Activated T-cell treated with anti-CD3 and anti-CD28 coated beads for 4 hours (primary cell): ENCODE measurements around the gene DUSP1.

Experiments used
- DNase-seq: peaks from one replicate; pipeline ENCODE4 v3.0.0-alpha.2; 2020

The DUSP1 gene

DNA sequence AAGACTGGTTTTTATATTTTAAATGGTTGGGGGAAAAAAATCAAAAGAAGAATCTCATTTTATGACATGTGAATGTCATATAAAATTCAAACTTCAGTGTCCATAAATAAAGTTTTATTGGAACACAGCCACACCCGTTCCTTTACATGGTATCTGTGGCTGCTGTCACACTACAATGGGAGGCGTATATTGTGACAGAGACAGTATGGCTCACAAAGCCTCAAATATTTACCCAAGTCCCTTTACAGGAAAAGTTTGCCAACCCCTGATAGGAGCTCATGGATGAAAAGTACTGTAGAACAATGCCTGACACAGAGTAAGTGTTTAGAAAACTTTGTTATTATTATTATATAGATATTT lies 5.2 kb upstream of the DUSP1 start:
- no peak for DNase-seq

DNA sequence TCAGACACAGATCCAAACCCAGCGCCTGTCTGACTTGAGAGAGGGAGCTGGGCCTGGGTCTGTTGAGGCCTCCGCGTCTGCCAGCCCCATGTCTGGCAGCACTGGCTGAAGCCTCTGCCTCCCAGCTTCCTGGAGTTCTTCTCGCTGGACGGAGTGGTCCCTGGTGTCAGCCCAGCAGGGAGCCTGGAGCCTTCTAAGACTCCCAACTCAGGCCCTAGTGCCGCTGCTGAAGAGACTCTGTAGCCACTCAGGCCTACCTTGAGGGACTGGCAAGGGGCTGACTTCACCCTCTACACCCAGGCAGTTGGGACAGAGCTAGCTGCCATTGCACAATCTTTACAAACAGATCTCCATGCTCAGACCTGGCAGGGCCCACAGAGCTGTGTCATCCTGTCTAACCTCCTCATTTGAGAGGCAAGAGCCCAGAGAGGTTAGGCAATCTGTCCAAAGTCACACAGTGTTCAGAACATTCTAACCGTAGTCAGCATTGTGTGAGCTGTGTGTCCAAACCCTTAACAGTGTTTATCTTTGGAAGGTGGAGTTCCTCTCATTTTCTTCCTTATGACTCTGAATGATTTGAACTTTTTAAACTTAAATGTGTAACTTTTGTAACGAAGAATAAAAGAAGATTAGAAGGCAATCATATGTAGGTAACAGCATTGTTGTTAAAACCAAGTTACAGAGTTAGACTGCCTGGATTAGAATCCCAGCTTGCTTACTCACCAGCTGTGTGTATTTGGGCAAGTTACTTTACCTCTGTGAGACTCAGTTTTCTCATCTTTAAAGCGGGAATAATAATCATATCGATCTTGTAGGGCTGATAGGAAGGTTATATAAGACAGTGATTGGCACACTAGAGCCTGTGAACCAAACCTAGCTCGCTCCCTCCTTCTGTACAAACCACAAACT lies 4.6 kb upstream of the DUSP1 start:
- no peak for DNase-seq

DNA sequence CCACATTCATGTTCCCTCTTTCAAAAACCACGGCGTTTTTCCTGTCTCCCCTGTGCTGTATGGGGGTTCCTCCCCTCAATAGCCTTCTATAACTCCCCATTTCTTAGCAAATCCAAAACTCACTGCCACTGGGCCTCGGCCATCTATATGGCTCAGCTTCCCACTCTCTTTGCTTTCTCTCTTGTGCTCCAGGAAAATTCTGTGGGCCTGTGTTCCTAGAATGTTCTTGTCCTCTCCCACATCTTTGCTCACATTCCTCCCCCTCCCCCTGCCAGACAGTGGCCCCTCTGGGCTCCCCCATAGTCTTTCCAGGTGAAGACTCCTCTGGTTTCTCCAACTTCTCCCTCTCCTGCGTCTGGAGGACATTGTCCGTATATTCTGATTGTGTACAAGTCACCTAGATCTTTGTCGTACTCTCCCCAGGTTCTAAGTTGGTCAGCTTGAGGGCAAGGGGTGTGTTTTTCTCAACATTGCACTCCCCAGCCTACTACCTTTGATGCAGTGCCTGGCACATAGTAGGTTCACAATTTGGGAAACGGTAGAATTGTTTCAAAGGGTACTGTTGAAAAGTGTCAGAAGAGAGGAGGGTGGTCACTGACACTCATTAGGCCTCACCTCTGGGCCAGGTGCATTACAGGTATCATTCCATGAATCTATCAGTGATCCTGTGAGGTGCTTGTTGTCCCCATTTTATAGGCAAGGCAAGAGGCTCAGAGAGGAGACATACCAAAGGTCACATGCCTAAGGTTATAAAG lies 3.7 kb upstream of the DUSP1 start:
- no peak for DNase-seq

- no peak for DNase-seq
These were observed 2.8 kb upstream of the DUSP1 start for GRCh38 chr5:172773481-172774469.

DNA sequence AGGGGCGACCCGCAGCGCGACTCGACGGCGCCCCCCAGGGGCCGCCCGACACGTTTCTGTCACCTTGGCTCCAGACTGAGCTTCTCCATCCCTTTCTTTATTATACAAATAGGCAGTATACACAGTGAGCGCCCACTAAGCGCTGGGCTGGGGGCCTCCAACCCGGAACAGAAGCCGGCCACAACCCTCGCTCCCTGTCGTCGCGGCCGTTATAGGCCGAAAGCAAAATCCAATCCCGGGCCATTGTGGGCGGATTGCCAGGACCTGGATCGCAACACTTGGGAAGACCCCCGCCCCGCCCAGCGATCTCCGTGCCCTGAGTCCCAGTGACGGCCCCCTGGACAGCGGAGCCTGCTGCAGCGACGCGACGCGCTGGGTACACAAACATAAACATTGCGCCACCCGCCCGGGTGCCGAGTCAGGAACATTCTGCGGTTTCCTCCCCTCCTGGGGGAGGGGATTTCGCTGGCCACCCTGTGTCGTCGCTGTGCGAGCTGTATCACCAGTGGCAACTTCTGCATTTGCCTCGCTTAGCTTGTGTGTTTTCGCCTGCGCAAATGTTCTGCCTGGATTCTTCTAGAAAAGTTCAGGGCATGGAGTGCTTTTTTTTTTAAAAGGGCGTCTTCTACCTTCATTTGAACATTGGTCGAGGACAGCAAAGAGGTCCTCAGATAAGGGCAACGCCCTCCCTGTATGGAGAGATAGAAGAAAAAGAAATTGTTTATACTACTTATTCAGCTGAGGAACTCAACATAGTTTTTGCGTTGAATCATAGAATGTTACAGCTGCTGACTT lies 1.3 kb upstream of the DUSP1 start:
- peak; percentile 68 for DNase-seq

- no peak for DNase-seq
These were observed 580 bp upstream of the DUSP1 start for GRCh38 chr5:172771439-172772111.

GRCh38 chr5:172770374-172770674 lies 671 bp downstream of the DUSP1 start:
- peak; percentile 29 for DNase-seq

- DNase-seq: no peak
These were observed 1.2 kb downstream of the DUSP1 start for GRCh38 chr5:172769616-172770373.

DNA sequence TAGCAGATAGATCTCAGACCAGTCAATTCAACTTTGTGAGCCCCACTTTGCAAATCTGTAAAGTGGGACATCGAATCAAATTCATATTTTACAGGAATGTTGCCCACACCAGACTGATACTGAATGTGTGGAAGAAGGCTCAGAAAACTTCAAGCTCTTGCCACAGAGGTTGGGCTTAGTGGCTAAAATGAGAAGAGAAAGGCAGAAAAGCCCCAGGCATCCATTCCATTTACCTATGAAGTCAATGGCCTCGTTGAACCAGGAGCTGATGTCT lies 1.7 kb downstream of the DUSP1 start:
- no peak for DNase-seq

DNA sequence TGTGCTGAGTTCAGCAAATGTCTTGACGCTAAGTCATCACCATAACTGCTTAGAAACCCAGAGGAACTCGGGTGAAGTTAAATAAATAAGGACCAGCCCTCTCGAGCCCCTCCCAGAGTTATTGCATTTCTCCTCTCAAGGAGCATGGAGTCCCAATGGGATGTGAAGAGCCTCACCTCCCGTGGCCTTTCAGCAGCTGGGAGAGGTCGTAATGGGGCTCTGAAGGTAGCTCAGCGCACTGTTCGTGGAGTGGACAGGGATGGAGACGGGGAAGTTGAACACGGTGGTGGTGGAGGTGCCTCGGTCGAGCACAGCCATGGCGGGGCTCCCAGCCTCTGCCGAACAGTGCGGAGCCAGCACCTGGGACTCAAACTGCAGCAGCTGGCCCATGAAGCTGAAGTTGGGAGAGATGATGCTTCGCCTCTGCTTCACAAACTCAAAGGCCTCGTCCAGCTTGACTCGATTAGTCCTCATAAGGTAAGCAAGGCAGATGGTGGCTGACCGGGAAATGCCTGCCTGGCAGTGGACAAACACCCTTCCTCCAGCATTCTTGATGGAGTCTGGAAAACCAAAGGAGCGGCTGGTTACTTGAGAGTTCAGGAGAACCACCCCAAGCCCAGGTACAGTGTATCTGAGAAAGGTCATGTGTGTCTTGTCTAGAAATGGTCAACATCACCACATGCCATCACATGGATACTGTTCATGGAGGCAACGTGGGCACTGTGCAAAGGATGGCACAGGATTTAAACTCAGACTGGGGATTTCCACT lies 2.2 kb downstream of the DUSP1 start:
- no peak for DNase-seq

DNA sequence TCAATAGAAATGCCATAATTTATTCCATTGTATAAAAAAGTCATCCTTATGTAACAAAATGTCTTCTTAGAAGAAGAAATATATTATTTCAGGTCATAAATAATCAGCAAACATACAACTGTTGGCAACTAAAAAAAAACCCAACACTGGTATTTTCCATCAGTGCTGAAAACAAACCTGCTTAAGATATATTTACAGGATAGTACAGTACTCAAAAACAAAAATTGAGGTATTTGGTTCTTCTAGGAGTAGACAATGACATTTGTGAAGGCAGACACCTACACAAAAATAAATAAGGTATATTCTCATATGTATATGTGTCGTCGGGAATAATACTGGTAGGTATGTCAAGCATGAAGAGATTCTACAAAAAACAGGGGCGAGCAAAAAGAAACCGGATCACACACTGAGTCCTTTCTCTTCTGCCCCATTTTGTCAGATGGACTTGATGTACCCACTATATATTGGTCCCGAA lies 2.9 kb downstream of the DUSP1 start:
- DNase-seq: no peak

DNA sequence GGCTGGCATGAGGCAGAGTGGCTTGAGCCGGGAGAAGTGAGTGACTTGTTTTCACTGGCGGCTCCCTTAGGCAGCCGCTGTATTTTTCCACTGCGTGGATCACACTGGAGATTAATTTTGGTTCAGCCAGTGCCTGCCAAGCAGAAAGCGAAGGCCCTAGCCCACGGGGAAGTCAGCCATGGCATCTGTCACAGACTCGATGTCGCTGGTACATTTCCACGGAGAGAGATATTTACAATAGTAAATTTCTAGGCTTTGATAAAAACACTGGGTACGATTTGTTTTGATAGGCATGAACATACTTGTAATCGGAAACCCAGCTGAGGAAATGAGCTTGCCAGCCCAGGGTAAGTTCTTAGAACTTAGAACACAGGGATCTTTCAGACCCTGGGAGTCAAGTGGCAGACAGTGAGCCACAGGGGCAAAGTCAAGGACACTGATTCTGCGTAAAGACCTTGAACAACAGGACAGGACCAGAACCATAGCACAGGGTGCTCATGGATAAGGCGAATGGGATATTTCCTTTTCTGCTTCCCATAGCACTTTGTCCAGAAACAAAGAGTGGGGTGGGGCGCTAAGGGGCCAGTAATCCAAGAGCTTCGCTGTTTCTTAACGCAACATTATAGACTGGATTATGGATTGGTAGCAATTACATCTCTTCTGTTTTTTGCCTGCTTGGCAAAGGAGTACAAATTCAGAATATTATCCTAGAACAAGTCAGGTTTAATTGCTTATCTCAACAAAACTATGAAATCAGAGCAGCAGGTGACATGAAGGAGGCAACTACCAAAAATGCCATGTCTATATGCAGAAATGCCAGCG lies 4.5 kb downstream of the DUSP1 start:
- no peak for DNase-seq

- no peak for DNase-seq
These were observed 5.2 kb downstream of the DUSP1 start for GRCh38 chr5:172765766-172766286.

- DNase-seq: peak; percentile 94
These were observed 5.9 kb downstream of the DUSP1 start for GRCh38 chr5:172764861-172765765.

DNA sequence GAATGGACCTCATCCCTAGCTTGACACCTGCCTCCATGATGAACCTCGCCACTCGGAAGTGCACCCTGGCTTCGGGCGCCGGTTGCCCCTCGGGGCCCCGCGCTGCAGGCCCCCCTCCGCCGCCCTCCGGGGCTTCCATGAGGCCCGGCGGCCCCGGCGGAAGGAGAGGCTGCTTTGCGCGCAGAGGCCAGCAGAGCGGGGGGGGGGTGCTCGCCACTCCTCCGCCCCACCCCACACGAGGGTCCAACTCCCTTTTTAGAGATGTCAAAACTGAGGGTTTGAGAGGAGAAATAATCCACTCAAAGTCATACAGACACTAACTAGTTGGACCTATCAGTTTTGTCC lies 7.9 kb downstream of the DUSP1 start:
- DNase-seq: no peak

DNA sequence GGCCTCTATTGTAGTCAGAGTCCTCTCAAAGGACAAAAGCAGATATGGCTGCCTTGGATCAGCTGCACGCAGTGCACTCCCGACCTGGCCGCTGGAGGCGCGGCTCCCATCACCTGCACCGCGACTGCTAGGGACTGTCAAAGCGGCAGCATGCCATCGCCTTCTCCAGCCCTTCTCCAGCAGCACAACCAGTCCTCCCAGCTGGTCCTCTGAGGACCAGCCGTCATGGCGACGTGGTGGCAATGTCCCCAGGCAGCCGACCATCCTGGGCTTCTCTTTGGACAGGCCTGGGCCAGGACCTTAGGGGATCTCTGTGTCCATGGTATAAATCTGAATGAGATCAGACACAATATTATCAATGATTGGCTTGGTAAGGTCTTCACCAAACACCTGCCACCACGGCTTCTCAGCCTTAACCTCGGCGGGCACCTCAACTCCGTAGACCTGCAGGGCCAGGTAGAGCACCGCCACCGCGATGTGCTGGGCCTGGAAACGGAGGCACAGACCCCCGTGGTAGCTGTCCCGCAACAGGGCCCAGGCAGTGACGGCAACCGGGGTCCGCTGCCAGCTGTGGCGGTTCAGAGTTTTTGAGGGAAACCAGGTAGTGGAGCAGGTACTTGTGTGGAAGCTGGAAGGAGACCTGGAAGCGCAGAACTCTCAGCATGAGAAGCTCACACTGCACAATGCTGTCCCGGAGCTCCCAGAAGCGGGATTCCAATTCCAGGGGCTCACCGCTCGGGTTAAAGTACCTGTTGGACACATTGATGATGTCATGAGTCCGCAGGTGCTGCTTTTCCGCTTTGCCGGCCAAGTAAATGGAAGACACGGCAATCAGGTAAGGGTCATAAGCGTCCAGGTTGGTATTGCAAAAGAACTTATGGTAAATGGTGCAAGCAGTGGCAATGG lies 8.5 kb downstream of the DUSP1 start:
- DNase-seq: no peak

GRCh38 chr5:172760959-172761358 lies 10.0 kb downstream of the DUSP1 start:
- DNase-seq: no peak
